ENCODE results near the gene MED12L.
"Not testable (repeated sequence)": the region's sequence is repeated elsewhere in the genome, so short reads cannot be mapped to it uniquely, and the experiment has no call there.

MED12L gene

DNA sequence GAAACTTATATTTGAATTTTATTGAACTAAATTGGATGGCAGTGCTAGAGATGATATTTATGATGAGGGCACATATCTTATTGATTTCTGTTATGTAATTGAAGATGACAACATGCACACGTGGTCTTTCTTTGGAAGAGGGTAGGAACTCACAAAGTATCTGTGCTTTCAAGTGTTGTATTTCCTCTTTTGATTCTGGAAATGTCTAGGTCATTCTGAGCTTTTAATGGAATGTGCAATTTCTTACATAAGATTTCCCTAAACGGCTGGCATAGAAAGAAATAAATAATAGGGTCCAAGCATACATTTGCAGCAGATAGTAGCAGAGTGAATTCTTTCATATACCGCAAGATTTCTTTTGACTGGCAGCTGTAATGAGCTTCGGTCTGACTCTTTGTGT, 127.7 kb downstream of the MED12L start:
- DNase-seq (ENCODE audit: low read depth), result no peak

DNA sequence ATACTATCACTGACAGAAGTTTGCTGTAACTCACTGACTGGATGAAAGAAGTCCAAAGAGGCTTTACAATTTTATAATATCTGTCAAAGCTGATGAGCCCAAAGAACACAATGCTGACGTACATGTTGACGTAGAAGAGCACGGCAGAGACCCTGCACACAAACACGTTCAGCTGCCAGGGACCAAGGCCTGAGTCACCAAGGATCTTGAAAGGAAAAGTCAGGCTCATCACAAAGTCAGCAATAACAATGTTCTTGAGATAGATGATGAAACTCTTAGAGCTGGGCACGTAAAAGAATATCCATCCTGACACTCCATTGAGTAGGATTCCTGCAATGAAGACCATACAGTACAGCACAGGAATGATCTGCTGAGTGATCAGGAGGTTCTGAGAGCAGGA, 128.4 kb downstream of the MED12L start:
- no peak for DNase-seq (ENCODE audit: low read depth)

DNA sequence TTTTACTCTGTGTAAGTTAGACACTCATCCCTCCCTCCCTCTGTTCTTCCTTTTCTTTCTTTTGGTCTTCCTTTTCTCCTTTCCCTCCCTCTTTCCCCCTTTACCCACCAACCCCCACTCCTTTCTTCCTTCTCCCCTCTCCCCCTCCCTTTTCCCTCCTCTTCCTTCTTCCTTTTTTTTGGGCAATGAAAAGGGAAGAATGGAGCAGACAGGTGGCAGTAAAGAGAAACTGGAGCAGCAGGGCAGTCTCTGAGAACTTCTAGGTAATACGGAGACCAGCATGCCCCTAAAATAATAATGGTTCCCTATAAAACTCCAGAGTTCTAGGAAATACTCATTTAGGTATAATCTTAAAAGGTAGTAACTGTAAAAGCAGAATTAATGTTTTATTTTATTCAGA, 129.0 kb downstream of the MED12L start:
- no peak for DNase-seq (ENCODE audit: low read depth)

DNA sequence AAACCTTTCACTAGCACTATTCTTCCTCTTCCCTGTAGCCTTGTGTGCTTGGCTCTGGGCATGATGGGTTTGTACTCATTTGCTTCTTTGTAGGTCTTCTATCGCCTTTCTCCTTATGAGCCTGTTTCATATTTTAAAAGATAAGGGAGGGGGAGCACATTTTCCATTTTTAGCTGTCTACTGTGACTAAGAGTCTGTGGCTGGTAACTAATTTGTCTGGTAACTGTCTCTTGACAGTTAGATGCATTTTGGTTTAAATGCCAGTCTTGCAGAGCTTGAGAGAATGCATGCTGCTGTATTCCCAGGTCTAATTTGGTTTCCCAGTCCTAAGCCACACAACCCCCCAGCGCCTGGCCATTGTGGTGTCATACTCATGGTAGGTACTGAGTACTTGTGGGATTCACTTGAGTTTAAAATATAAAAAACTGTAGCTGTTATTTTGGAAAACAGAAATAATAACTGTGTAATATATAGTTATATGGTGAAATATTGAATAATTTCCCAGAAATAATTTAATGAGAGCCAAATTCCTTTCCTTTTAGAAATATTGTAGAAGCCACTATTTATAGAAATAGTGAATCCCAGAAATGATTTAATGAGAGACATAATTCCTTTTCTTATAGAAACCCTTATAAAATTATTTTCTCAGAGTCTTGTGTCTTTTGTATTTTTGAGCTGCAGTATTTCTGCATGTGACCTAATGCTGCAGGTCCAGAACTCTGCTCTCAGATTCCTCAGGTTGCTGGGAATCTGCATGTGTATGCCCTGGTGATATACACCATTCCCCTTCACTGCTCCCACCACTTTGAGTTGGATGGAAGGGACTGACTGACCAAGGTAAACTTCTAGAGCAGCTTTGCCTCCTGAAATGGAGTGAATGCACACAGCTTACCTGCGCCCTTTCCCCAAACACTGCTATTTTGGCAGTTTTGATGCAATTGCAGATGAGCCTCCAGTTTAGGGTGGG, 131.5 kb downstream of the MED12L start:
- no peak for DNase-seq (ENCODE audit: low read depth)

DNA sequence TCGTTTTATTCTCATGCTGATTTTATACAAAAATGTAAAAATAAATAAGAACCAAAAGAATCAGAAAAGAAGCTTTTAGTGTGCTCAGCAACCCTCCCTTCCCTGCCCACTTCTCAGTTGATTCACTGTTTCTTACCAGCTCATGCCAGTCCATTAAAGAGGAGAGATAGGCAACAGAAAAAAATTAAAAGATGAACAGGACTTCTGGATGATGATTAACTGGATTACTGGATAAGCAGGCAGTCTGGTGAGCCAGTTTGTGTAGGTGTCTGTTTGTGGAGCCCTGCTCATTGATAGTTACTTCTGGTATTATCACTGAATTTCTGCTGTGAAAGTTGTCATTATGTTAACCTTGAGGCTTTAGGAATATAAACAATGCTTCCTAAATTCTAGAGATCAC, 132.7 kb downstream of the MED12L start:
- no peak for DNase-seq (ENCODE audit: low read depth)

DNA sequence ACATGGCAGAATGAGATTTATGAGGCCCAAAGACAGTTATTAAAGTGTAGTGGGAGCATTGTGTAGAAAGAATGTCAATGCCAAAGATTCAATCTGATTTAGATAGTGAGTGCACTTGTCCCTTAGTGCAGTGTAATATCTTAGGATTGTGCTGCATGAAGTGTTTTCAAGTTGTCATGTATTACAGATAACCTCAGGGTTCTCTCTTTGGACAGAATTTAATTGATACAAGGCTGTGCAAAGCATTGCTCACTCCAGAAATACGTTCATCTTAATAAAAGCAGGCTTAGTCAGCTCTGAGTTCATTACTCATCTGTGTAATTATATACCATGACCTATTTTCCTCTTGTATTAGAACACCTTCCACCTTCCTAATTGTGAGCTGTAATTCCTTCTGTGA, 133.6 kb downstream of the MED12L start:
- DNase-seq (ENCODE audit: low read depth), result peak; percentile 67

DNA sequence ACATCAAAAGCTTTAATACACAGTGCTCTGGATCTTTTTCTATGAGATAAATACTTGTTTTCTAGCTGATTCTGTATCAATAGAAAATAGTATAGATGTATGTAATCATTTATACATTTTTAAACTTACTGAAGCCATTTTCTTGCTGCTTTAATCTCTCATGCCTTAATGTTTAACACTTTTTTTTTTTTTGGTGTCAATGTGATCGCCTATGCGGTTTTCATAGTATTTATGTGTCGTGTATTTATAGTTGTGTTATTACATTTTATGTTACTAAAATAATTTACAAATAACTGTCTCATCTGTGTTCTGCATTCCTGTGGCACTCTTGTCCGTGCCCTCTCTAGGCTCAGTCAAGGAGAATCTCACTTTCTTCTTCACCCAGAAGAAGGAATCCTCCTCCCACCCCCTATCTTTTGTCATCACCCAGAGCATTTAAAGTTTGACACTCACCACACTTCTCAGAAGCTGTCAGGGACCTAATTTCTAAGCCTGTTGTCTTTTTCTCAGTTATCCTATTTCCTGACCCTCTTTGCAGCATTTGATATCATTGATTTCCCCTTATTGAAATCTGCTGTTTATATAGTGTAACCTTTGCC, 138.9 kb downstream of the MED12L start:
- no peak for DNase-seq (ENCODE audit: low read depth)

DNA sequence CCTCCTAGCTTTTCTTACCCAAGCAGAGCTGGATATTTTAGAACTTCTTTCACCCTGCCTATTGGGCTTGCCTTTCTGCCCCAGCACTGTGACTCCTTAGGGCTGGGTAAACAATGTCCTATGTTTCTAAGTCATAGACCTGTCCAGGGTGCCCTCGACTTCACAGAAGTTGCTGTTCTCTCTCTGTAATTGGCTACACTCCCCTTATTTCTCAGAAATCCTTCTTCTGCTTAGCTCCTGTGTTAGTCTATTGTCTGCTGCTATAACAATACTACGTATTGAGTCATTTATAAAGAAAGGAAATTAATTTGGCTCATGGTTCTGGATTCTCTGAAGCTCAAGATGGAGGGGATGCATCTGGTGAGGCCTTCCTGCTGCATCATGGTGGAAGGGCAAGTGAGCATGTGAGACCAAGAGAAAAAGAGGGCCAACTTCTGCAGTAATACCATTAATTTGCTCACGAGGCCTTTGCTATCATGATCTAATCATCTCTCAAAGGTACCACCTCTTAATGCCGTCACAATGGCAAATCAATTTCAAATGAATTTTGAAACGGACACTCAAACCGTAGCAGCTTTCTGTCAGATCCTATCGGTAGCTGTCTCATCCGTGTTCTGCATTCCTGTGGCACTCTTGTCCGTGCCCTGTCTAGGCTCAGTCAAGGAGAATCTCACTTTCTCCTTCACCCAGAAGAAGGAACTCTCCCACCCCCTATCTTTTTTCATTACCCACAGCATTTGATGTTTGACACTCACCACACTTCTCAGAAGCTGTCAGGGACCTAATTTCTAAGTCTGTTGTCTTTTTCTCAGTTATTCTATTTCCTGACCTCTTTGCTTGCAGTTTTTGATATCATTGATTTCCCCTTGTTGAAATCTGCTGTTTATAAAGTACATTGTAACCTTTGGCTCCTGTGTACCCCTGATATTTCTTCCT, 139.8 kb downstream of the MED12L start:
- DNase-seq (ENCODE audit: low read depth), result no peak

DNA sequence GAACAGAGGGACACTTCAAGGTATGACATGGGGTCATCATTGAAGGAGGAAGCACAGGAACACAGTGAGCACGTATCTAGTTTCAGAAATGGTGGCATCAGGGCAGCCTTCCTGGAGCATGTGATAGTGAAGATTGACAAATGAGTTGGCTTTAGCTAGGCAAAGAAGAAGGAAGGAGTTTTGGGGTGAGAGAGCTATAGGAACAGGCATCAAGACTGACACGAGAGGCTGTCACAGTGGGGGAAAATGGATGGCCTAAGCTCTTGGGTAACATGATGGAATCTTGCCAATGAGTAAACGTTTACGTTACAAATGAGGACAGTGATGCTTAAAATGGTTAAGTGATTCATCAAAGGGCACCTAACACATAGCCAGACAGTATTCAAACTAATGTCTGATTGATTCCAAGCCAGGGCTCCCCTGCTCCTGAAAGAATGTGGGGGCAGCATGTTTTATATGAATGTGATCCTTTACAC, 140.7 kb downstream of the MED12L start:
- peak; percentile 79 for DNase-seq (ENCODE audit: low read depth)

DNA sequence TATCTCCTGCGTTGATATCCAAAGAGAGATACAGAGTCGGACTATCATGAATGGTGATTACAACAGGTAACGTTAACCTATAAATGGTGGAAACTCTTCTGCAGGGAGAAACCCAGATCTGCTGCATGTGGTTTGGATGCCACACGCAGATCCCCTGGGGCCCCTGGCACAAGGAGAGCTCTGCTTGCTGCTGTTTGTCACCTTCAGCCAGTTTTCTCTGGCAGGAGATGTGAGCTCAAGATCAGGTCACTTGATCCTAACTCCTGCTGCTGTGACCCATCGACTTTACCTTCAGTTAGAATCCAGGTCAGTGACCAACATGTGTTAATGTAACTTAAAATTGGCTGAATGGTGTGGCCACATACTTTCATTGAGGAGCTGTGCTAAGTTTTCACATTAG, 141.4 kb downstream of the MED12L start:
- DNase-seq (ENCODE audit: low read depth), result no peak

DNA sequence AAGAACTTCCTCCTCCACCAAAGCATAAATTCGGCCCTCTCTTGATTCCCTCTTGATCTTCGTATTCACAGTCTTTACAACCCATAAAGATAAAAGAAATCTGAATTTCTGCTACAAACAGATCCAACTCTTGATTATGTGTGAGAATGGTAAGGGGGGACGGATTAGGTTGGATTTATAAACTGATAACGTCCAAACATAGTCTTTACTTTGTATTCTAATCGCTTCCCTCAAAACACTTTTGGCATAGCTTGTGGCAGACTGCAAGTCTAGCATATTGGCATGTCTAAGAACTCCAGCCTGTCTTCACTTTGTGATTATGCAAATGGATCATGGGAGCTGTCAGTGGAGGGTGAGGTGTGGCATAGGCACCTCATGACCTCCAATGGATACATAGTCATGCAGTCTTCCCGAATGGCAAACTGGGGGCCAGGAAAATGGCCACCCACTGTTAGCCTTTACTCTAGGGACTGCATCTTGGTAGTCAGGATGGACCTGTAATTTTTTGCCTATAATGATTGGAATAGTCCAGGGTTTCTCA, 141.9 kb downstream of the MED12L start:
- DNase-seq (ENCODE audit: low read depth), result no peak

DNA sequence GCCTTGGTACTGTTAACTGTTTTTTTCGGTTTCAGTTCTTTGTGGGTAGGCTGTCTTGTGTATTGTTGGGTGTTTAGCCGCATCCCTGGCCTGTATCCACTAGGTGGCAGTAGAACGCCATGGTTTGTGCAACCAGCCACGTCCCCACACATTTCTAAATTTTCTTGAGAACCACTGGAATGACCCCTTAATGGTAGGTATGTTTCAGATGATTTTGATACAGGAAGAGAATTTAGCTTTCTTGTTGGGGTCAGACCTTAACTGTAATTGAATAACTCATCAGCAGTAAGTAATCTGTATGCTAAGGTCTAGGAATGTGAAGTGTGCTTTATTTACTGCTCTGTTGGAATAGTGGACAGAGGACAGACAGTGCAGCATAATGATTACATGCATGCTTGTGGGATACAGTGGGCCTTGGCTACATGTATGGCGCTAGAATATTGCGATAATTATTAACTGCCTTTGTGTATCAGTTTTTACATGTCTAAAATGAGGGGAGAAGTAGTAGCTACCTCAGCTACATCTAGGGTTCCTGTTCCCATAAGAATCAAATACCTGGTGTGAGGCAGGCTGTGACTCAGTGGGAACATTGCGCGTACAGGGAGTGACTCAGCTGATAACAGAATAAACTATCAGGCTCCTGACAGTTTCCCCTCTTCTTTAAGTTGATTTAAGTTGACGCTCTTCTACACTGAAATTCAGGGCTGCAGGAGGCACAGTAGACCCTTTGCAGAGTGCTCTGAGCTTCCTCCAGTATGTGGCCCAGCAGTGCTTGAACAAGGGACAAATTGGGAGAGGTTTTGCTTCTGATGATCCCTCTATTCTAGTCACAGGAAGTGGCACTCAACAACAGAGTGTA, 142.6 kb downstream of the MED12L start:
- DNase-seq (ENCODE audit: low read depth), result peak; percentile 80

DNA sequence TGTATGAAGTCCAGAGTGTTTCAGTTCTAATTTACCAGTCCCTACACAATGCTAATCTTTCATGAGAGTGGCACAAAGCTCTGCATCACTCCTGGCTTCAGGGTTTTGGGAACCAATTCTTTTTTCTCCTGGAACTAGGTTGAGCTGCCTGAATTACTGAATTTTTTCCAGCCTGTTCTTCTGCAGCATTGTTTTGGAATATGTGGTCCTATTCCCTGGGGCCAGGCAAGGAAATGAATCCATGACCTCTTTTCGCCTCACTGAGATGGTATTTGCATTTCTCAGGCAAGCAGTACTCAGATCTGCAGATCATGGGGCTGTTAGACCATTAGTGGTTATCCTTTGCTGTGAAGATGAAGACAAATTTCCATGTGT, 143.2 kb downstream of the MED12L start:
- DNase-seq (ENCODE audit: low read depth), result no peak

DNA sequence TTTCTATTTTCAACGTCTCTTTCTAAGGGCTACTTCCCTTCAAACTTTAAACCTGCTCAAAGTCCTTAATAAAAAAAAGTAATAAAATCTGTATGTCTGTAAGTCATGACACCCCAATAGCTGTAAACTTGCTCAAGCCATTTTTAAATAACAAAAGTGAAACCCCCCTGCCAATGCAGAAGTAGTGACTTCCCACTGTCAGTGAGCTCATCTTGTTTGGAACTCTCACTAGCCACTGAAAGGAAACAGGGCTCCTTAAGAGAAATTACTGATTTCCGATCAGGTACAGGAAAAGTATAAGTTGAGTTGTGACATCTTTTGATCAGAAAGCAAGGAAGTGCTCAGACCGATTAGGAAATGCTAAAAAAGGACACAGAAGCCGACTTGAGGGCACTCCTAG, 145.2 kb downstream of the MED12L start:
- no peak for DNase-seq (ENCODE audit: low read depth)

DNA sequence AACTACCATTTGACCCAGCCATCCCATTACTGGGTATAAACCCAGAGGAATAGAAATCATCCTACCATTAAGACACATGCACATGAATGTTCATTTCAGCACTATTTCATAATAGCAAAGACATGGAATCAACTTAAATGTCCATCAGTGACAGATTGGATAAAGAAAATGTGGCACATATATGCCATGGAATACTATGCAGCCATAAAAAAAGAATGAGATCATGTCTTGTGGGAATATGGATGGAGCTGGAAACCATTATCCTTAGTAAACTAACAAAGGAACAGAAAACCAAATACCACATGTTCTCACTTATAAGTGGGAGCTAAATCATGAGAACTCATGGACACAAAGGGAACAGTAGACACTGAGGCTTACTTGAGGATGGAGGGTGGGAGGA, 146.9 kb downstream of the MED12L start:
- DNase-seq (ENCODE audit: low read depth), result not testable (repeated sequence)

DNA sequence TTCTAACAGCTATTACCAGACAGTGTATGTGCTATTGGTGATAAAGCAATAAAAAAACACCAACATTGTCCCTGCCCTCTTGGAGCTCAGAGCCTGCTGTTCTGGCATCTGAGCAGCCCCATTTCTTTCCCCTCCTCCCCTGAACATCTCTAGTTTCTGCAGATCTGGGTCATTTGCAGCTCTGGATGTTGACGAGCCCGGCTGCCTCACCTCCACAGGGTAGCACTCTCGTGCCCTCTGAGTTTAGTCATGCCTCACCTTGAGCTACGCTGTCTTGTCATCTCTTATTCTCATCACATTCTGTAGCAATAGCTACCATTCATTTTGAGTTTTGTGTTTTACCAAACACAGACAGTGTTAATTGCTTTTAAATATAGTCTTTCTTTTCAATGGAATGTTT, 147.5 kb downstream of the MED12L start:
- no peak for DNase-seq (ENCODE audit: low read depth)

DNA sequence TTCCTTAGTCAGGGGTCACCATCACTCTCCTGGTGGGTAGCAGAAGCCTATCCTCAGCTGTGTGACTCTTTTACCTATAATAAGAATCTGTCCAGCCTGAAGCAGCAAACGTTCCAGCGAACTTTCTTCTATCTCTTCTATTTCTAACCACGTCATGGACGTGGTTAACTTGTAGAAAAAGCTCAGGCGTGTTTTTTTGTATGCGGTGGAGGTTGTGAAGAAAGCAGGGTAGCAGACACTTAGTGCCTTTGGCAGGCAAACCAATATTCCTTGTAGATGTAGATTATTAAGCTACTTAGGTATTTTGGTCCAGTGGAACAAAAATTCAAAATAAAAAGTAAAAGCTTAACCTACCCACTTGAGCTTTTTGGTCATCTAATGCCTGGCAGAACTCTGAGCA, 149.4 kb downstream of the MED12L start:
- DNase-seq (ENCODE audit: low read depth), result no peak

DNA sequence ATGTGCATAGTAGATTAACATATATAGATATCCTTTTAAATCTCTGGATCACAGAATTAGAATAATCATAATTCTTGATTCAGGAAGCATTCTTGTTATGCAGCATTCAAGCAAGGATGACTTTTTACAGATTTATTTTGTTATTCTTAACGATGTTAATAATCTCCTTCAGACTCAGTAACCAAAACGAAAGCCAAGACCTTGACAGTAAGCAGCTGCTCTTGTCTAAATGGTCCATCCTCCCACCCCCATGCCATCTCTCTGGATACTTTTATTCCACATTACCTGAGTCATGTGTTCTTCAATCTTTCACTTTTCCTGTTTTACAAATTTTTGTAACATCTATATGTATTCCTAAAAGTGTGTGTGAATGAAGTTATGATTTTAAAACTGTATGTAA, 150.9 kb downstream of the MED12L start:
- no peak for DNase-seq (ENCODE audit: low read depth)

DNA sequence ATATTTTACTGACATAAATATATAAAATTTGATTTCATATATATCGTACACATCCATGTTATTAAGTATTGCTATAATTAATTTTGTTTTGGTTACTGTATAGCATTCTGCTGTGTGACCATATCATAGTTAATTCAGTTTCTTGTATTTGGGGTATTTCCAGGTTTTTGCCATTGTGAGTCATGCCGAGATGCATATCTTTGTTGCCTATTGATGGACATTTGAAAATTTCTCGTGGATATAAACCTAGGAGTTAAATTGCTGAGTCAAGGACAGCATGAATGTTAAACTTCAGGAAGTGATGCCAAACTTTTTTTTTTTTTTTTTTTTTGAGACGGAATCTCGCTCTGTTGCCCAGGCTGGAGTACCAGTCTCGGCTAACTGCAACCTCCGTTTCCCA, 151.3 kb downstream of the MED12L start:
- DNase-seq (ENCODE audit: low read depth), result no peak

DNA sequence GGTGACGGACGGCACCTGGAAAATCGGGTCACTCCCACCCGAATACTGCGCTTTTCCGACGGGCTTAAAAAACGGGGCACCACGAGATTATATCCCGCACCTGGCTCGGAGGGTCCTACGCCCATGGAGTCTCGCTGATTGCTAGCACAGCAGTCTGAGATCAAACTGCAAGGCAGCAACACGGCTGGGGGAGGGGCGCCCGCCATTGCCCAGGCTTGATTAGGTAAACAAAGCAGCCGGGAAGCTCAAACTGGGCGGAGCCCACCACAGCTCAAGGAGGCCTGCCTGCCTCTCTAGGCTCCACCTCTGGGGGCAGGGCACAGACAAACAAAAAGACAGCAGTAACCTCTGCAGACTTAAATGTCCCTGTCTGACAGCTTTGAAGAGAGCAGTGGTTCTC, 156.5 kb downstream of the MED12L start:
- not testable (repeated sequence) for DNase-seq (ENCODE audit: low read depth)

DNA sequence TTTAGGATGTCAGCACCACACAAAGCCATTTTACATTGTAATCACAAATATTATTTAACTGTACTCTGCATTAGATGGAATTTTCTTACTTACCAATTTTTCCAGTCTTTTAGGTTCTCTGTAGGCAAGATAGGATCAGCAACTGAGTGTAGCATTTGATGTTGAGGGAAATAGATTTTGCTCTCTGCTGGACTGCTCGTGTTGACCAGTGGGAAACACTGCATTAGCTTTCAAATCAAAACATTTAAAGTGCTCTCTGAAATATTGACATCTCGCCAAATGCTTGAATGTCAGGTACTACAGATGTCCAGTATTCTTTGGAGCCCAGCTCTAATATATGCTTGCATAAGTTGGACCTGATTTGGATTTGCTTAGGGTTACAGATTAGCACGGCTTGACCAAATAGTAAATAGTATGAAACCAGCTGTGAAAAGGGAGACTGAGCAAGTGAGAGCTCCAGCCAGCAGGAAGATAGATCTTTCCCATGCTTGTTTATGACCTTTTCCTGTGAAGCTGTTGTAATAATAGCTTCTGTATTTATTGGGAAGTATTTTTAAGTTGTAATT, 163.4 kb downstream of the MED12L start:
- no peak for DNase-seq (ENCODE audit: low read depth)
